Body of pancreas (tissue), 4 donors: Measurements from ENCODE around the gene HYPK.

ENCODE experiments used
- CTCF ChIP-seq, 7 experiments: fragments of 450-650 bp in 4 of 7; fragments of 200-600 bp in 3 of 7; sonication (generic) in 3 of 7; IDR thresholded peaks; one replicate each; pipeline ENCODE4 v1.5.1; 2016 to 2019; ENCODE audit warnings: antibody characterized with exemption in 7 of 7
- POLR2A ChIP-seq, 3 donors: fragments of 450-650 bp; IDR thresholded peaks; one replicate each; pipeline ENCODE4 v1.6.1; 2016; ENCODE audit warnings: antibody characterized with exemption in 3 of 3, mild to moderate bottlenecking in 2 of 3

DNA sequence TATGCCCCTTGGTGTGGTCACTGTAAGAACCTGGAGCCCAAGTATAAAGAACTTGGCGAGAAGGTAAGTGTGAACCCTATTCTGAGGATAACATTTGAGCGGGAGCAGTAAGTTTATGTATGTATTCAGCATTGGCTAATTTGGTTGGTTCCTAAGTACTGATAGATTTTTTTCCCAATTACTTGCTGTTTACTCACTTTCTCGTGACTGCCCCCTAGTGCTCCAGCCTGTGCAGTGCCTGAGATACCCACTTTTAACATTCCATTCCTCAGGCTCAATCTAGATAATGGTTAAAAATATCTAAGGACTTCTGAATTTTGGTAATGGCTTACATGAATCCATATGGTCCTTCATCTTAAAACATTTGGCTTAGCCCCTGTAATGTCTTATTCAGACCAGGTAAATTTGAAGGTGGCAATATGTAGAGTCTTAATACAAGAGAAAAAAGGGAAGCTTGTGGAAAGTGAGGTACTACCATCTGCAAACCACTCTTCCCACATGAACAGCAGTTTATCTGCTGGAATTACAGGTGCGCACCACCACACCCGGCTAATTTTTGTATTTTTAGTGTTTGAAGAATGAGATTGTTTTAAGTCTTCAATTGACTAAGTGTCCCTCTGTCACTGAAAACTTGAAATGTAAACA, 30.7 kb upstream of the HYPK start:
- TF ChIP-seq CTCF (IDR thresholded peaks at IDR 0.05) (peak; percentile 47 to 71 (median 64)), POLR2A (IDR thresholded peaks at IDR 0.05) (no peak)
